ENCODE measurements around the gene PPFIA2.
A peak's percentile ranks its signal among the peaks of the same experiment; 100 is the strongest.

PPFIA2 gene

GRCh38 chr12:81400024-81400423, 359.1 kb downstream of the PPFIA2 start:
- no peaks in the 10 kb centered on the region for H3K4me1 Mint-ChIP-seq
- H3K27ac Mint-ChIP-seq = no peak overlapping the region
- no peaks in the 10 kb centered on the region for H3K36me3 Mint-ChIP-seq (ENCODE audit: low read depth)
- no peak overlapping the region for H3K4me3 Mint-ChIP-seq
- no peaks in the 10 kb centered on the region for H3K9me3 Mint-ChIP-seq
- H3K27me3 Mint-ChIP-seq (ENCODE audit: low read depth) = no peaks in the 10 kb centered on the region
- no peak for TF ChIP-seq CTCF (IDR thresholded peaks at IDR 0.05; ENCODE audit: unreplicated experiment in 3 of 3)

- no peak overlapping the region for H3K4me3 Mint-ChIP-seq
- no peak for TF ChIP-seq CTCF (IDR thresholded peaks at IDR 0.05; ENCODE audit: unreplicated experiment in 3 of 3)
- no peaks in the 10 kb centered on the region for H3K36me3 Mint-ChIP-seq (ENCODE audit: low read depth)
- no peaks in the 10 kb centered on the region for H3K4me1 Mint-ChIP-seq
- no peaks in the 10 kb centered on the region for H3K27me3 Mint-ChIP-seq (ENCODE audit: low read depth)
- H3K9me3 Mint-ChIP-seq = no peaks in the 10 kb centered on the region
- no peak overlapping the region for H3K27ac Mint-ChIP-seq
These were observed 363.7 kb downstream of the PPFIA2 start for GRCh38 chr12:81395431-81395830.

GRCh38 chr12:81389550-81390099, 369.5 kb downstream of the PPFIA2 start:
- Mint-ChIP-seq H3K36me3 (ENCODE audit: low read depth) (no peaks in the 10 kb centered on the region), H3K4me3 (no peak overlapping the region), H3K9me3 (no peaks in the 10 kb centered on the region), H3K27ac (peak overlapping the region in 1 of 3 experiments; percentile 21), H3K27me3 (ENCODE audit: low read depth) (no peaks in the 10 kb centered on the region), H3K4me1 (no peaks in the 10 kb centered on the region)
- TF ChIP-seq CTCF (IDR thresholded peaks at IDR 0.05; ENCODE audit: unreplicated experiment in 3 of 3) = no peak

GRCh38 chr12:81386101-81386500, 373.0 kb downstream of the PPFIA2 start:
- H3K4me1 Mint-ChIP-seq = no peaks in the 10 kb centered on the region
- no peaks in the 10 kb centered on the region for H3K27me3 Mint-ChIP-seq (ENCODE audit: low read depth)
- no peaks in the 10 kb centered on the region for H3K36me3 Mint-ChIP-seq (ENCODE audit: low read depth)
- H3K27ac Mint-ChIP-seq = no peak overlapping the region
- H3K4me3 Mint-ChIP-seq = no peak overlapping the region
- no peak for TF ChIP-seq CTCF (IDR thresholded peaks at IDR 0.05; ENCODE audit: unreplicated experiment in 3 of 3)
- H3K9me3 Mint-ChIP-seq = no peaks in the 10 kb centered on the region

GRCh38 chr12:81381951-81382350, 377.2 kb downstream of the PPFIA2 start:
- no peak for TF ChIP-seq CTCF (IDR thresholded peaks at IDR 0.05; ENCODE audit: unreplicated experiment in 3 of 3)
- no peak overlapping the region for H3K4me3 Mint-ChIP-seq
- H3K4me1 Mint-ChIP-seq = no peaks in the 10 kb centered on the region
- no peaks in the 10 kb centered on the region for H3K36me3 Mint-ChIP-seq (ENCODE audit: low read depth)
- H3K27me3 Mint-ChIP-seq (ENCODE audit: low read depth) = no peaks in the 10 kb centered on the region
- no peaks in the 10 kb centered on the region for H3K9me3 Mint-ChIP-seq
- no peak overlapping the region for H3K27ac Mint-ChIP-seq

GRCh38 chr12:81378601-81379285, 380.4 kb downstream of the PPFIA2 start:
- no peaks in the 10 kb centered on the region for H3K4me1 Mint-ChIP-seq
- H3K36me3 Mint-ChIP-seq (ENCODE audit: low read depth) = no peaks in the 10 kb centered on the region
- H3K9me3 Mint-ChIP-seq = no peaks in the 10 kb centered on the region
- no peak for TF ChIP-seq CTCF (IDR thresholded peaks at IDR 0.05; ENCODE audit: unreplicated experiment in 3 of 3)
- no peak overlapping the region for H3K4me3 Mint-ChIP-seq
- H3K27ac Mint-ChIP-seq = no peak overlapping the region
- no peaks in the 10 kb centered on the region for H3K27me3 Mint-ChIP-seq (ENCODE audit: low read depth)

All from nephron (organoid).